IPS-18a (cell line): ENCODE data around the gene ADAMTS20.

Source experiments
- H3K27ac ChIP-seq: one replicate; pipeline ENCODE4 v1.5.1; 2013; ENCODE audit warnings: low read length
- H3K27me3 ChIP-seq: one replicate; pipeline ENCODE4 v1.6.1; 2013; ENCODE audit warnings: mild to moderate bottlenecking, low read length; ENCODE audit not compliant: control insufficient read depth, insufficient read depth
- H3K36me3 ChIP-seq: one replicate; pipeline ENCODE4 v1.6.1; 2013; ENCODE audit warnings: low read depth, low read length; ENCODE audit not compliant: control insufficient read depth
- H3K4me1 ChIP-seq: one replicate; pipeline ENCODE4 v1.6.1; 2013; ENCODE audit warnings: low read depth, low read length; ENCODE audit not compliant: control insufficient read depth
- H3K4me3 ChIP-seq: one replicate; pipeline ENCODE4 v1.5.1; 2013; ENCODE audit warnings: low read length
- H3K9ac ChIP-seq: one replicate; pipeline ENCODE4 v1.6.1; 2013; ENCODE audit warnings: mild to moderate bottlenecking, low read length, moderate library complexity
- H3K9me3 ChIP-seq: one replicate; pipeline ENCODE4 v1.6.1; 2013; ENCODE audit warnings: low read depth, low read length; ENCODE audit not compliant: control insufficient read depth

The ADAMTS20 gene

DNA sequence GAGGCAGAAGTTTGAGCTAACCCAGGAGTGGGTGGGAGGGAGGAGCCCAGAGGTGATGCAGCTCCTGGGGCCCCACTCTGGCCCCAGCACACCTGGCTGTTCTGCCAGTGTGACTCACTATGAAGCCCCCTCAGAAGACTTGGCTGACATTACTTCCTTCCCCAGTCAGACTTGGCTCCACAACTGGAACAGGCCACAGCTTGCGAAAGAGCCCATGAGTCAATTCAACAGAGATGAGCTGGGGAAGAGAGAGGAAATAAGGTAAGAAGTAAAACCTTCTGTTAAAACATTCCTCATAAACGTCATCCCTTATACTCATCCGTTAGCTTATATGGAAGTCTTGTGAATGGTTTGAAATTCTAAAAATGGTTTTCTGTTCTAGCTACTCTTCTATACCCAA, 245.9 kb downstream of the ADAMTS20 start:
- Histone ChIP-seq H3K27ac (no peak overlapping the region), H3K27me3 (no peaks in the 10 kb centered on the region), H3K4me3 (no peak overlapping the region), H3K4me1 (no peaks in the 10 kb centered on the region), H3K9me3 (peaks cover 4% of the 10 kb centered on the region), H3K36me3 (no peaks in the 10 kb centered on the region), H3K9ac (no peak overlapping the region)

DNA sequence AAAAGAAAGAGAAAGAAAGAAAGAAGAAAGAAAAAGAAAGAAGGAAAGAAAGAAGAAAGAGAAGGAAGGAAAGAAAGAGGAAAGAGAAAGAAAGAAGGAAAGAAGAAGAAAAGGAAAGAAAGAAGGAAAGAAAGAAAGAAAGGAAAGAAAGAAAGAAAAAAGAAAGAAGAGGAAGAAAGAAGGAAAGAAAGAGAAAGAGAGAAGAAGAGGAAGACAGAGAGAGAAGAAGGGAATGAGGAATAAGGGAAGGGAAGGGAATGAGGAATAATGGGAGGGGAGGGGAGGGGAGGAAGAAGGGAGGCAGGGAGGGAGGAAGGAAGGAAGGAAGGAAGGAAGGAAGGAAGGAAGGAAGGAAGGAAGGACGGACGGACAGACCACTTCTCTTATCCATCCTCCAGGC, 246.9 kb downstream of the ADAMTS20 start:
- no peaks in the 10 kb centered on the region for H3K27me3 ChIP-seq
- H3K36me3 ChIP-seq = no peaks in the 10 kb centered on the region
- no peak overlapping the region for H3K9ac ChIP-seq
- no peak overlapping the region for H3K4me3 ChIP-seq
- no peaks in the 10 kb centered on the region for H3K4me1 ChIP-seq
- peaks cover 4% of the 10 kb centered on the region for H3K9me3 ChIP-seq
- H3K27ac ChIP-seq = no peak overlapping the region
